DOHH2 (cell line): ENCODE measurements around the gene MRPS23.

Source experiments
- EZH2phosphoT487 ChIP-seq: fragments of 200-600 bp; sonication (generic); IDR thresholded peaks from 2 replicates; pipeline ENCODE4 v1.6.1; 2017; ENCODE audit warnings: borderline replicate concordance, mild to moderate bottlenecking, antibody characterized with exemption, low read length, moderate library complexity, mixed read lengths
- TF ChIP-seq, protein P1 (sequence below): fragments of 200-600 bp; sonication (generic); IDR thresholded peaks from one replicate; pipeline ENCODE4 v1.5.1; 2014; ENCODE audit warnings: antibody characterized with exemption, mild to moderate bottlenecking, low read depth, low read length; ENCODE audit not compliant: poor library complexity, severe bottlenecking

DNA sequence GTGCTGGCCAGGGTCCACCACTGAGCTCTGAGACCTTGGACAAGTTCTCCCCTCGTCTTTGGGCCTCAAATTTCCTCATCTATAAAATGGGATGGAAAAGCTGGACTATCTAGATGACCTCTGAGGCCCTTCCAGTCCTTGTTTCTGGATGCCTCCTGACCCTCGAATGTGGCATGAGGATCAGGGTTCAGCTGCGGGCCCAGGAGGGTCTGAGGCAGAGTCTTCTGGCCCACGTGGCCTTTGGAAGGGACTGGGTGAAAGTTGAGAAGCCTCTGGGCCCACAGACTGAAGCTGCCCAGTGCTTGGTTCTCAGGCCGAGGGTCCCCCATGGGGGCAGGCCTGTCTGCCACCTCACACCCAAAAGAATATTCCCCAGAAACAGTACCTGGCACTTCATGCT, 16.9 kb upstream of the MRPS23 start:
- TF ChIP-seq, protein P1, sequence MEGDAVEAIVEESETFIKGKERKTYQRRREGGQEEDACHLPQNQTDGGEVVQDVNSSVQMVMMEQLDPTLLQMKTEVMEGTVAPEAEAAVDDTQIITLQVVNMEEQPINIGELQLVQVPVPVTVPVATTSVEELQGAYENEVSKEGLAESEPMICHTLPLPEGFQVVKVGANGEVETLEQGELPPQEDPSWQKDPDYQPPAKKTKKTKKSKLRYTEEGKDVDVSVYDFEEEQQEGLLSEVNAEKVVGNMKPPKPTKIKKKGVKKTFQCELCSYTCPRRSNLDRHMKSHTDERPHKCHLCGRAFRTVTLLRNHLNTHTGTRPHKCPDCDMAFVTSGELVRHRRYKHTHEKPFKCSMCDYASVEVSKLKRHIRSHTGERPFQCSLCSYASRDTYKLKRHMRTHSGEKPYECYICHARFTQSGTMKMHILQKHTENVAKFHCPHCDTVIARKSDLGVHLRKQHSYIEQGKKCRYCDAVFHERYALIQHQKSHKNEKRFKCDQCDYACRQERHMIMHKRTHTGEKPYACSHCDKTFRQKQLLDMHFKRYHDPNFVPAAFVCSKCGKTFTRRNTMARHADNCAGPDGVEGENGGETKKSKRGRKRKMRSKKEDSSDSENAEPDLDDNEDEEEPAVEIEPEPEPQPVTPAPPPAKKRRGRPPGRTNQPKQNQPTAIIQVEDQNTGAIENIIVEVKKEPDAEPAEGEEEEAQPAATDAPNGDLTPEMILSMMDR: no peak
- no peak for TF ChIP-seq EZH2phosphoT487
